IMR-90 (cell line): ENCODE measurements around the gene RAPGEF1. TPM values are rescaled to one million over a fixed set of nuclear protein-coding genes. Genes with fewer than 3 reads are reported as not detected.

Source experiments
- ATAC-seq: fragments of 200-7000 bp; cut with Tn5 transposase; 2 replicates; pipeline ENCODE4 v1.9.1; 2020; ENCODE audit warnings: low read depth, mild to moderate bottlenecking, moderate library complexity
- BruUV-seq: library from RNA; stranded (reverse); fragments of 400-500 nt; replicated peaks from 2 replicates; lab custom pipeline; 2021; lab: Mats Ljungman, UMichigan
- CTCF ChIA-PET: fragments of 300-600 bp; formaldehyde crosslinking; extraction: SDS; loops from one replicate; lab custom pipeline; 2021; ENCODE audit warnings: antibody characterized with exemption; lab: Yijun Ruan, JAX
- POLR2A ChIA-PET: fragments of 300-600 bp; sonication (Branson Sonifier 250); formaldehyde crosslinking; loops from one replicate; lab custom pipeline; 2022; ENCODE audit warnings: antibody characterized with exemption; ENCODE audit not compliant: unreplicated experiment; lab: Charles Lee
- DNase-seq: peaks from one replicate; pipeline ENCODE4 v3.0.0; 2013
- H2AFZ ChIP-seq: replicated peaks from 2 replicates; pipeline ENCODE3; 2013; ENCODE audit warnings: low read length, mild to moderate bottlenecking; ENCODE audit not compliant: poor library complexity
- H2AK5ac ChIP-seq: 2 replicates; pipeline ENCODE4 v1.6.1; 2013; ENCODE audit warnings: low read depth, low read length, inconsistent platforms
- H2AK9ac ChIP-seq: replicated peaks from 2 replicates; pipeline ENCODE3; 2013; ENCODE audit warnings: mild to moderate bottlenecking, low read depth, low read length, moderate library complexity; ENCODE audit not compliant: poor library complexity
- H2BK120ac ChIP-seq: 2 replicates; pipeline ENCODE4 v1.6.1; 2013; ENCODE audit warnings: low read depth, low read length, inconsistent platforms
- H2BK15ac ChIP-seq: 3 replicates; pipeline ENCODE4 v1.6.1; 2013; ENCODE audit warnings: low read depth, low read length, inconsistent platforms
- H2BK20ac ChIP-seq: 2 replicates; pipeline ENCODE4 v1.6.1; 2013; ENCODE audit warnings: low read depth, mild to moderate bottlenecking, inconsistent platforms, low read length, moderate library complexity
- H2BK5ac ChIP-seq: 2 replicates; pipeline ENCODE4 v1.6.1; 2013; ENCODE audit warnings: mild to moderate bottlenecking, low read depth, low read length, inconsistent platforms; ENCODE audit not compliant: poor library complexity, severe bottlenecking
- H3K14ac ChIP-seq: replicated peaks from 2 replicates; pipeline ENCODE4 v1.6.1; 2013; ENCODE audit warnings: low read depth, low read length, inconsistent platforms
- H3K18ac ChIP-seq: 2 replicates; pipeline ENCODE4 v1.6.1; 2013; ENCODE audit warnings: low read depth, low read length, control low read depth
- H3K23ac ChIP-seq: 2 replicates; pipeline ENCODE4 v1.6.1; 2013; ENCODE audit warnings: low read depth, low read length, inconsistent platforms
- H3K27ac ChIP-seq: 2 replicates; pipeline ENCODE4 v1.5.1; 2013; ENCODE audit warnings: mild to moderate bottlenecking, control low read depth, low read length; ENCODE audit not compliant: insufficient read depth
- H3K27me3 ChIP-seq: 2 replicates; pipeline ENCODE4 v1.6.1; 2013; ENCODE audit warnings: low read length; ENCODE audit not compliant: control insufficient read depth, insufficient read depth
- H3K36me3 ChIP-seq: 2 replicates; pipeline ENCODE4 v1.6.1; 2013; ENCODE audit warnings: low read length, mixed read lengths; ENCODE audit not compliant: control insufficient read depth, insufficient read depth
- H3K4ac ChIP-seq: 2 replicates; pipeline ENCODE4 v1.6.1; 2013; ENCODE audit warnings: low read depth, low read length, inconsistent platforms
- H3K4me1 ChIP-seq: 2 replicates; pipeline ENCODE4 v1.6.1; 2013; ENCODE audit warnings: low read length, mixed read lengths; ENCODE audit not compliant: control insufficient read depth, insufficient read depth
- H3K4me2 ChIP-seq: 2 replicates; pipeline ENCODE4 v1.6.1; 2013; ENCODE audit warnings: low read depth, mild to moderate bottlenecking, control low read depth, low read length, moderate library complexity
- H3K4me3 ChIP-seq: 2 replicates; pipeline ENCODE4 v1.5.1; 2013; ENCODE audit warnings: low read depth, mild to moderate bottlenecking, control low read depth, low read length, moderate library complexity; ENCODE audit not compliant: insufficient read depth
- H3K56ac ChIP-seq: 2 replicates; pipeline ENCODE4 v1.6.1; 2013; ENCODE audit warnings: low read length, inconsistent platforms; ENCODE audit not compliant: insufficient read depth; ENCODE audit errors: extremely low read depth
- H3K79me1 ChIP-seq, 2 experiments: 2 replicates each; pipeline ENCODE4 v1.6.1; 2013; ENCODE audit warnings: low read length in 2 of 2, inconsistent platforms in 1 of 2, low read depth in 1 of 2
- H3K9ac ChIP-seq: 2 replicates; pipeline ENCODE4 v1.6.1; 2013; ENCODE audit warnings: low read depth, low read length, control low read depth
- H3K9me1 ChIP-seq: 2 replicates; pipeline ENCODE4 v1.6.1; 2013; ENCODE audit warnings: low read length, inconsistent platforms; ENCODE audit not compliant: insufficient read depth
- H3K9me3 ChIP-seq: 2 replicates; pipeline ENCODE4 v1.6.1; 2013; ENCODE audit warnings: low read length; ENCODE audit not compliant: control insufficient read depth, insufficient read depth
- H4K20me1 ChIP-seq: 2 replicates; pipeline ENCODE4 v1.6.1; 2013; ENCODE audit warnings: low read length, inconsistent platforms; ENCODE audit not compliant: insufficient read depth
- H4K5ac ChIP-seq: 2 replicates; pipeline ENCODE4 v1.6.1; 2013; ENCODE audit warnings: mild to moderate bottlenecking, low read depth, low read length, control low read depth
- H4K8ac ChIP-seq, 2 experiments: 2 replicates each; pipeline ENCODE4 v1.6.1; 2013; ENCODE audit warnings: low read depth in 2 of 2, low read length in 2 of 2, control low read depth in 1 of 2, inconsistent platforms in 1 of 2
- H4K91ac ChIP-seq: 2 replicates; pipeline ENCODE4 v1.6.1; 2013; ENCODE audit warnings: low read depth, low read length, inconsistent platforms; ENCODE audit not compliant: insufficient read depth
- CEBPB ChIP-seq: IDR thresholded peaks from 2 replicates; pipeline ENCODE4 v1.6.1; 2012; ENCODE audit warnings: low read depth, low read length, improper control_type of control experiment
- MAZ ChIP-seq: IDR thresholded peaks from 2 replicates; pipeline ENCODE4 v1.6.1; 2012; ENCODE audit warnings: low read depth, mild to moderate bottlenecking, low read length, improper control_type of control experiment, moderate library complexity, borderline replicate concordance
- RAD21 ChIP-seq: IDR thresholded peaks from 2 replicates; pipeline ENCODE4 v1.6.1; 2012; ENCODE audit warnings: low read length, improper control_type of control experiment
- RCOR1 ChIP-seq: IDR thresholded peaks from 2 replicates; pipeline ENCODE4 v1.6.1; 2012; ENCODE audit warnings: mild to moderate bottlenecking, low read length, improper control_type of control experiment; ENCODE audit not compliant: insufficient replicate concordance
- USF2 ChIP-seq: fragments of 150-350 bp; IDR thresholded peaks from 2 replicates; pipeline ENCODE4 v1.6.1; 2017; ENCODE audit warnings: mild to moderate bottlenecking, antibody characterized with exemption, low read length, low read depth
- WGBS, 2 experiments: methylation state at CpG; one replicate each; pipeline versions ENCODE4 v1.1.5 to v1.1.7; 2013; ENCODE audit warnings: missing lambda C conversion rate in 2 of 2; ENCODE audit not compliant: insufficient read length in 1 of 2; ENCODE audit errors: extremely low coverage in 2 of 2; 5-methylcytosine and 5-hydroxymethylcytosine counted together
- dilution Hi-C: fragments of 300-500 bp; cut with HindIII; formaldehyde crosslinking; loops from one replicate; pipeline ENCODE4 v1.14.3; 2018; ENCODE audit warnings: low sequenced_read_pairs; ENCODE audit not compliant: unreplicated experiment
- in situ Hi-C: fragments of 300-500 bp; cut with MboI; formaldehyde crosslinking; loops from 3 replicates; pipeline ENCODE4 v1.14.3; 2019; ENCODE audit warnings: low sequenced_read_pairs, inconsistent platforms, mixed read lengths
- intact Hi-C: fragments of 100-400 bp; cut with micrococcal nuclease; formaldehyde crosslinking; loops from 2 replicates; pipeline ENCODE4 v1.10.0; 2022
- polyA plus RNA-seq, 3 experiments: library from polyadenylated mRNA; depleted of rRNA; stranded (reverse); fragments of >200 nt; gene quantifications; 2 replicates each; pipeline ENCODE4 v1.2.3, GENCODE V29; 2012; ENCODE audit warnings: low replicate concordance in 1 of 3
- total RNA-seq: library from RNA; depleted of rRNA; stranded (reverse); fragments of >200 nt; gene quantifications from 2 replicates; pipeline ENCODE4 v1.2.3, GENCODE V29; 2012

Gene RAPGEF1
- total and polyA plus RNA-seq, 2 of the 4 experiments (the other 2 are of a cell fraction), result 13.1 to 22.3 TPM

GRCh38 chr9:131601683-131602181 is 138.1 kb downstream of the RAPGEF1 start:
- ATAC-seq (no peak), DNase-seq (no peak)
- no peak overlapping the region for H2AK5ac ChIP-seq
- H4K8ac ChIP-seq, result no peak overlapping the region
- no peak overlapping the region for H3K4me3 ChIP-seq
- H4K20me1 ChIP-seq, result no peaks in the 10 kb centered on the region
- POLR2A ChIA-PET, result interaction anchor here (0.6 kb wide), 2 partner anchors 103 to 549 kb away, joined by 5 read pairs; no protein-coding TSS in a partner anchor
- H3K27ac ChIP-seq, result no peak overlapping the region
- no peak overlapping the region for H3K18ac ChIP-seq
- no peak overlapping the region for H2AFZ ChIP-seq
- no peak overlapping the region for H3K9ac ChIP-seq
- no peak overlapping the region for H2BK15ac ChIP-seq
- H3K56ac ChIP-seq, result no peak overlapping the region
- peaks cover under 1 to 9% of the 10 kb centered on the region in 2 experiments; a peak in 2 of 4 replicates for H3K79me1 ChIP-seq
- peaks cover 9% of the 10 kb centered on the region for H3K9me1 ChIP-seq
- H3K4ac ChIP-seq, result no peak overlapping the region
- H3K9me3 ChIP-seq, result no peaks in the 10 kb centered on the region
- no TSS peak for BruUV-seq
- H3K36me3 ChIP-seq, result peaks cover 27% of the 10 kb centered on the region
- no peak overlapping the region for H2AK9ac ChIP-seq
- dilution Hi-C loops, result no loop called here
- no peaks in the 10 kb centered on the region for H3K27me3 ChIP-seq
- no peak overlapping the region for H4K91ac ChIP-seq
- H4K5ac ChIP-seq, result no peak overlapping the region
- in situ Hi-C loops, result no loop called here
- no peak overlapping the region for H2BK5ac ChIP-seq
- intact Hi-C loops, result no loop called here
- no peak overlapping the region for H3K14ac ChIP-seq
- CTCF ChIA-PET, result interaction anchor here (1.6 kb wide), 1 partner anchor 10 kb away, joined by 5 read pairs; no protein-coding TSS in a partner anchor
- peaks cover 6% of the 10 kb centered on the region for H3K4me1 ChIP-seq
- no peak overlapping the region for H3K23ac ChIP-seq
- no peak overlapping the region for H2BK120ac ChIP-seq
- no peak overlapping the region for H3K4me2 ChIP-seq
- no peak for TF ChIP-seq CEBPB
- no peak for TF ChIP-seq RAD21
- TF ChIP-seq MAZ, result no peak
- no peak for TF ChIP-seq USF2
- TF ChIP-seq RCOR1, result no peak
- no CpG with 5 or more reads among the region's 14 CpGs for WGBS, 2 experiments
- no peak overlapping the region for H2BK20ac ChIP-seq
